Keratinocyte (primary cell): ENCODE data around the gene PLK5.

Experiments
- CTCF ChIP-seq, 3 experiments: IDR thresholded peaks in 1 of 3; conservative IDR thresholded peaks in 1 of 3; optimal IDR thresholded peaks in 1 of 3; 2 replicates in 2 of 3; 3 replicates in 1 of 3; pipeline versions ENCODE3 to v1.5.1; 2011; ENCODE audit warnings: low read length in 3 of 3, mild to moderate bottlenecking in 3 of 3, moderate library complexity in 2 of 3, control low read depth in 1 of 3, inconsistent platforms in 1 of 3; ENCODE audit not compliant: insufficient read depth in 2 of 3; ENCODE audit errors: extremely low read depth in 1 of 3
- EZH2 ChIP-seq: IDR thresholded peaks from one replicate; pipeline ENCODE4 v1.6.1; 2012; ENCODE audit warnings: inconsistent platforms, mild to moderate bottlenecking, low read length, moderate library complexity

GRCh38 chr19:1584500-1585242, 60.8 kb downstream of the PLK5 start:
- no peak for TF ChIP-seq CTCF (optimal IDR thresholded peaks at IDR 0.05 in 1 of 3, IDR thresholded peaks at IDR 0.05 in 1 of 3, conservative IDR thresholded peaks at IDR 0.05 in 1 of 3; ENCODE audit: extremely low read depth in 1 of 3, insufficient read depth in 2 of 3, low read length in 3 of 3)
- TF ChIP-seq EZH2, result no peak
